WTC11 (cell line): Measurements from ENCODE around the gene BLOC1S4. TPM values are rescaled to one million over a fixed set of nuclear protein-coding genes. Genes with fewer than 3 reads are reported as not detected.
"Not testable (repeated sequence)": the region's sequence is repeated elsewhere in the genome, so short reads cannot be mapped to it uniquely, and the experiment has no call there.

Experiments
- ATAC-seq: fragments of 200-7000 bp; cut with Tn5 transposase; 2 replicates; pipeline ENCODE4 v1.10.0; 2021; ENCODE audit warnings: mild to moderate bottlenecking, moderate library complexity
- CTCF ChIA-PET: fragments of 300-600 bp; sonication (Branson Sonifier 250); formaldehyde crosslinking; loops from one replicate; lab custom pipeline; 2021; ENCODE audit warnings: antibody characterized with exemption; lab: Charles Lee
- POLR2A ChIA-PET: fragments of 350-600 bp; sonication (Branson Sonifier 250); formaldehyde crosslinking; loops from one replicate; lab custom pipeline; 2021; ENCODE audit warnings: antibody characterized with exemption; lab: Charles Lee
- DNase-seq: peaks from one replicate; pipeline ENCODE4 v3.0.0; 2021; ENCODE audit warnings: low spot score
- H3K27ac Mint-ChIP-seq: 2 replicates; pipeline ENCODE4 v1.8.0; 2021; ENCODE audit warnings: mixed read lengths
- H3K27me3 Mint-ChIP-seq: 2 replicates; pipeline ENCODE4 v1.8.0; 2021; ENCODE audit warnings: low read depth, mild to moderate bottlenecking, moderate library complexity, mixed read lengths
- H3K36me3 Mint-ChIP-seq: 2 replicates; pipeline ENCODE4 v1.8.0; 2021; ENCODE audit warnings: mixed read lengths
- H3K4me1 Mint-ChIP-seq: 2 replicates; pipeline ENCODE4 v1.8.0; 2022; ENCODE audit warnings: mixed read lengths
- H3K4me3 Mint-ChIP-seq: 2 replicates; pipeline ENCODE4 v1.8.0; 2021; ENCODE audit warnings: mild to moderate bottlenecking, moderate library complexity, mixed read lengths
- H3K9me3 Mint-ChIP-seq: 2 replicates; pipeline ENCODE4 v1.8.0; 2021; ENCODE audit warnings: mixed read lengths
- ATF1 ChIP-seq: sonication (generic); formaldehyde crosslinking; IDR thresholded peaks from 2 replicates; pipeline ENCODE4 v1.8.1; 2023; ENCODE audit warnings: mild to moderate bottlenecking, moderate library complexity, missing genetic modification reagents
- ATF2 ChIP-seq: sonication (generic); formaldehyde crosslinking; IDR thresholded peaks from 2 replicates; pipeline ENCODE4 v1.8.1; 2022; ENCODE audit warnings: low read depth, missing genetic modification reagents, borderline replicate concordance
- CDX4 ChIP-seq: fragments of 250-450 bp; sonication (Bioruptor Pico); IDR thresholded peaks from 2 replicates; pipeline ENCODE4 v1.9.0; 2021; ENCODE audit warnings: moderate library complexity, mild to moderate bottlenecking, inconsistent platforms, borderline replicate concordance
- E2F4 ChIP-seq: sonication (generic); formaldehyde crosslinking; IDR thresholded peaks from 2 replicates; pipeline ENCODE4 v1.8.1; 2022; ENCODE audit warnings: low read depth, mild to moderate bottlenecking, moderate library complexity, missing genetic modification reagents, borderline replicate concordance
- FOXP4 ChIP-seq: sonication (generic); formaldehyde crosslinking; IDR thresholded peaks from 2 replicates; pipeline ENCODE4 v1.8.0; 2022; ENCODE audit warnings: mild to moderate bottlenecking, missing genetic modification reagents
- GRHL2 ChIP-seq: fragments of 250-450 bp; sonication (Bioruptor Pico); IDR thresholded peaks from 2 replicates; pipeline ENCODE4 v1.8.0; 2022; ENCODE audit warnings: mild to moderate bottlenecking, moderate library complexity; ENCODE audit not compliant: insufficient replicate concordance, severe bottlenecking
- JUN ChIP-seq: sonication (generic); formaldehyde crosslinking; IDR thresholded peaks from 2 replicates; pipeline ENCODE4 v1.8.0; 2023; ENCODE audit warnings: mild to moderate bottlenecking, missing genetic modification reagents
- MLX ChIP-seq: sonication (generic); formaldehyde crosslinking; IDR thresholded peaks from 2 replicates; pipeline ENCODE4 v1.8.1; 2023; ENCODE audit warnings: mild to moderate bottlenecking, missing genetic modification reagents, moderate library complexity
- PRDM15 ChIP-seq: sonication (generic); formaldehyde crosslinking; IDR thresholded peaks from 2 replicates; pipeline ENCODE4 v1.8.0; 2022; ENCODE audit warnings: missing genetic modification reagents
- SMAD3 ChIP-seq: sonication (generic); formaldehyde crosslinking; IDR thresholded peaks from 2 replicates; pipeline ENCODE4 v1.8.0; 2022; ENCODE audit warnings: missing genetic modification reagents, mild to moderate bottlenecking, borderline replicate concordance
- TEAD1 ChIP-seq: sonication (generic); formaldehyde crosslinking; IDR thresholded peaks from 2 replicates; pipeline ENCODE4 v1.8.0; 2022; ENCODE audit warnings: mild to moderate bottlenecking, missing genetic modification reagents
- USF2 ChIP-seq: sonication (generic); formaldehyde crosslinking; IDR thresholded peaks from 2 replicates; pipeline ENCODE4 v1.8.1; 2023; ENCODE audit warnings: mild to moderate bottlenecking, missing genetic modification reagents, moderate library complexity
- ZMAT4 ChIP-seq: fragments of 250-450 bp; sonication (Bioruptor Pico); IDR thresholded peaks from 2 replicates; pipeline ENCODE4 v1.9.0; 2021; ENCODE audit warnings: mild to moderate bottlenecking
- ZNF219 ChIP-seq: sonication (generic); formaldehyde crosslinking; IDR thresholded peaks from 2 replicates; pipeline ENCODE4 v1.8.0; 2023; ENCODE audit warnings: missing genetic modification reagents, mild to moderate bottlenecking, borderline replicate concordance
- ZNF232 ChIP-seq: sonication (generic); formaldehyde crosslinking; IDR thresholded peaks from 2 replicates; pipeline ENCODE4 v1.8.0; 2022; ENCODE audit warnings: mild to moderate bottlenecking, missing genetic modification reagents
- ZNF317 ChIP-seq: sonication (generic); formaldehyde crosslinking; IDR thresholded peaks from 2 replicates; pipeline ENCODE4 v1.8.1; 2023; ENCODE audit warnings: low read depth, mild to moderate bottlenecking, moderate library complexity, missing genetic modification reagents, borderline replicate concordance
- total RNA-seq: library from RNA; stranded (reverse); gene quantifications from 3 replicates; pipeline ENCODE4 v1.2.3, GENCODE V29; 2021

BLOC1S4 gene
- total RNA-seq, 1 experiment from 2014 or later, result 21.4 TPM

GRCh38 chr4:6724421-6725111 lies 8.6 kb downstream of the BLOC1S4 start (continued):
- no peak for TF ChIP-seq E2F4 (CRISPR knock-in tag)
- no peak for TF ChIP-seq MLX (CRISPR knock-in tag)
- no peak for TF ChIP-seq ATF2 (CRISPR knock-in tag)
- no peak for TF ChIP-seq SMAD3 (CRISPR knock-in tag)
- TF ChIP-seq CDX4, result no peak
- TF ChIP-seq, all 79 proteins: peak for 0

- POLR2A ChIA-PET, ATAC-seq, H3K9me3 Mint-ChIP-seq, DNase-seq, H3K4me3 Mint-ChIP-seq, H3K27me3 Mint-ChIP-seq, H3K27ac Mint-ChIP-seq, H3K36me3 Mint-ChIP-seq: not testable (repeated sequence)
- CTCF ChIA-PET, result interaction anchor here (9.7 kb wide), 1 partner anchor 148 kb away, joined by 94 read pairs; no protein-coding TSS in a partner anchor
- peaks cover 11% of the 10 kb centered on the region for H3K4me1 Mint-ChIP-seq
These were observed 9.5 kb downstream of the BLOC1S4 start for GRCh38 chr4:6725427-6725961.

- H3K27me3 Mint-ChIP-seq, result no peaks in the 10 kb centered on the region
- POLR2A ChIA-PET, result no interaction called here
- CTCF ChIA-PET, result interaction anchor here (0.6 to 1.8 kb wide), 4 partner anchors 26 to 344 kb away, joined by 3 to 5 read pairs (median 4); partner anchors contain the start of gene TADA2B
- peaks cover 16% of the 10 kb centered on the region for H3K4me1 Mint-ChIP-seq
- DNase-seq, result no peak
- H3K4me3 Mint-ChIP-seq, result no peak overlapping the region
- H3K9me3 Mint-ChIP-seq, result no peaks in the 10 kb centered on the region
- no peak overlapping the region for H3K27ac Mint-ChIP-seq
- peak; percentile 40 for ATAC-seq
- no peaks in the 10 kb centered on the region for H3K36me3 Mint-ChIP-seq
- TF ChIP-seq FOXP4 (CRISPR knock-in tag) (no peak), ZNF317 (CRISPR knock-in tag) (no peak), ZMAT4 (no peak), ATF1 (CRISPR knock-in tag) (no peak), TEAD1 (CRISPR knock-in tag) (no peak), USF2 (CRISPR knock-in tag) (no peak), JUN (CRISPR knock-in tag) (no peak), ZNF219 (CRISPR knock-in tag) (no peak), ZNF232 (CRISPR knock-in tag) (no peak), E2F4 (CRISPR knock-in tag) (no peak), GRHL2 (CRISPR knock-in tag) (no peak), PRDM15 (no peak)
These were observed 11.3 kb downstream of the BLOC1S4 start for GRCh38 chr4:6727081-6727942.
